BJ (cell line): ENCODE results near the gene DNAH14. TPM values are rescaled to one million over a fixed set of nuclear protein-coding genes. Genes with fewer than 3 reads are reported as not detected.
"Not testable (repeated sequence)": the region's sequence is repeated elsewhere in the genome, so short reads cannot be mapped to it uniquely, and the experiment has no call there.

Source experiments
- CTCF ChIA-PET: fragments of 350-600 bp; formaldehyde crosslinking; extraction: SDS; loops from one replicate; lab custom pipeline; 2021; ENCODE audit warnings: antibody characterized with exemption, inconsistent platforms; lab: Yijun Ruan, JAX
- POLR2A ChIA-PET: fragments of 300-600 bp; sonication (Branson Sonifier 250); formaldehyde crosslinking; extraction: SDS; loops from one replicate; lab custom pipeline; 2021; ENCODE audit warnings: antibody characterized with exemption; lab: Charles Lee
- DNase-seq: peaks from one replicate; pipeline ENCODE4 v3.0.0-alpha.2; 2011; ENCODE audit warnings: low read depth
- H3K27me3 ChIP-seq: 2 replicates; pipeline ENCODE4 v1.6.0; 2011; ENCODE audit warnings: low read length; ENCODE audit not compliant: control insufficient read depth, insufficient read depth
- H3K36me3 ChIP-seq: 2 replicates; pipeline ENCODE4 v1.5.1; 2011; ENCODE audit warnings: low read length; ENCODE audit not compliant: control insufficient read depth, insufficient read depth
- H3K4me3 ChIP-seq: 2 replicates; pipeline ENCODE4 v1.5.1; 2011; ENCODE audit warnings: low read depth, mild to moderate bottlenecking, control low read depth, low read length
- CTCF ChIP-seq: IDR thresholded peaks from 2 replicates; pipeline ENCODE4 v1.5.1; 2011; ENCODE audit warnings: low read depth, mild to moderate bottlenecking, control low read depth, inconsistent platforms, low read length, moderate library complexity; ENCODE audit not compliant: insufficient read depth
- polyA plus RNA-seq: library from polyadenylated mRNA; depleted of rRNA; stranded (reverse); fragments of >200 nt; gene quantifications from 2 replicates; pipeline ENCODE4 v1.2.3, GENCODE V29; 2011

The DNAH14 gene
- polyA plus RNA-seq, 1 experiment = 1.6 TPM

DNA sequence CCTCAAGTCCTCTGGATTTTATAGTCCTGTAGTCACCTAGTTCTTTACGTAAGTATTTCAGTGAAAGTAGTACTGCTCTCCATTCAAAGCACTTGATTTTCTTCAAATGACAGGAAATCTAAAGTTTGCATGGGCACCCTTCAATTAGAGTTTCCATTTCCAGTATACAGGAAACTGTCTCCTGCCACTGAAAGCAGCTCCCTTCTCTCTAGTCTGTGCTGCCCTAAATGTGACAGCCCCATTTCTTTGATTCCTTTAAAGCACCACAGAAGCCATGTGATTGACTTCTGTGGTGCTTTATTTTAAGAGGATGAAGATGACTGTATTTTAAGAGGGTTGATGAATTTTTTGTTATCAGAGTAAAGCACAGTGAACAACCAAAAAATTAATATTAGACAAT is 226.1 kb downstream of the DNAH14 start:
- TF ChIP-seq CTCF = no peak
- CTCF ChIA-PET = no interaction called here
- POLR2A ChIA-PET = no interaction called here
- Histone ChIP-seq H3K27me3 (no peaks in the 10 kb centered on the region), H3K4me3 (no peak overlapping the region), H3K36me3 (no peaks in the 10 kb centered on the region)
- DNase-seq = no peak

DNA sequence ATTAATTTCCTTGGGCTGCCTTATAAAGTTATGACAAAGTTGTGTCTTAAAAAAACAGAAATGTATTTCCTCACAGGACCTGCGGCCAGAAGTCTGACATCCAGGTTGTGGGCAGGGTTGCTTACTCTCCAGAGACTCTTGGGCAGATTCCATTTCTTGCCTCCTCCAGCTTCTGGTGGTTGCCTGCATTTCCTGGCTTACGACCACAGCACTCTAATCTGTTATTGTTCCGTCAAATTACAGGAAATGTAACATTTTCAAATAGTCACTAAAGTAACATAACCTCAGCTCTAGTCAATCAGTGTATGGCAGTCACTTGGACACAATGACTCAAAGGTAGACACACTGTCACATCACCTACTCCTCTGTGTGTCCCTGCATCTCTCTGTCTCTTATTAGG is 226.8 kb downstream of the DNAH14 start:
- H3K36me3 ChIP-seq = no peaks in the 10 kb centered on the region
- H3K27me3 ChIP-seq = no peaks in the 10 kb centered on the region
- CTCF ChIA-PET = no interaction called here
- H3K4me3 ChIP-seq = no peak overlapping the region
- POLR2A ChIA-PET = no interaction called here
- no peak for DNase-seq
- no peak for TF ChIP-seq CTCF

DNA sequence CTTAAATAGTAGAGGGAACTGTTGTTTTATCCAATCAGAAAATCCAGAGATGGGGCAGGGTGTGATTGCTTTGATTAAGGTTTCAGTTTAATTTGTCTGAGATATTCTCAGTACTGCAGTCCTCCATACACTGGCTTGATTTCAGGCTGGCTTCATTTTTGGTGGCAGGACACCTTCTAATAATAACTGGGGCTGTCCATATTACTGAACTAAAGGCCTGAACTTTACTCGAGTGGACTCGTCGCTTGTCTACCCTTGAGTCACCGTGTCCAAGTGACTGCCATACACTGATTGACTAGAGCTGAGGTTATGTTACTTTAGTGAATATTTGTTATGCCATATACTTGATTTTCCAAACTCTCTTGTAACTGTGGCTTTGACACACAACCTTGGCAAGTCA is 228.8 kb downstream of the DNAH14 start:
- no peak for DNase-seq
- Histone ChIP-seq H3K36me3 (no peaks in the 10 kb centered on the region), H3K4me3 (no peak overlapping the region), H3K27me3 (no peaks in the 10 kb centered on the region)
- no peak for TF ChIP-seq CTCF
- ChIA-PET POLR2A (no interaction called here), CTCF (no interaction called here)

GRCh38 chr1:225159793-225160192 is 230.3 kb downstream of the DNAH14 start:
- CTCF ChIA-PET = no interaction called here
- POLR2A ChIA-PET = no interaction called here
- TF ChIP-seq CTCF = no peak
- DNase-seq = no peak
- Histone ChIP-seq H3K4me3 (no peak overlapping the region), H3K27me3 (no peaks in the 10 kb centered on the region), H3K36me3 (no peaks in the 10 kb centered on the region)

- CTCF ChIA-PET, H3K4me3 ChIP-seq, POLR2A ChIA-PET, DNase-seq, H3K36me3 ChIP-seq, H3K27me3 ChIP-seq: not testable (repeated sequence)
Observed at GRCh38 chr1:225177409-225177808, 247.9 kb downstream of the DNAH14 start.

GRCh38 chr1:225179686-225180085 is 250.2 kb downstream of the DNAH14 start:
- no peak for TF ChIP-seq CTCF
- POLR2A ChIA-PET = no interaction called here
- CTCF ChIA-PET = interaction anchor here (0.6 kb wide), 1 partner anchor 944 kb away, joined by 3 read pairs; no protein-coding TSS in a partner anchor
- H3K4me3 ChIP-seq = no peak overlapping the region
- H3K27me3 ChIP-seq = no peaks in the 10 kb centered on the region
- DNase-seq = no peak
- no peaks in the 10 kb centered on the region for H3K36me3 ChIP-seq
